NOMO-1 treated with dmso at 0.1 percent for 144 hours (cell line): Measurements from ENCODE around the gene C1QTNF2.

Experiments used
- DNase-seq: peaks from one replicate; lab custom pipeline; 2025; ENCODE audit not compliant: unreplicated experiment; lab: John Stamatoyannopoulos, UW

C1QTNF2 gene

GRCh38 chr5:160369990-160370712, at the start of gene C1QTNF2:
C1QTNF2 (minus strand) TSS chr5:160370626; CDS start chr5:160355011, 15,615 bp downstream.
- DNase-seq: no peak

- no peak for DNase-seq
Observed at GRCh38 chr5:160420331-160420610, 49.8 kb upstream of the C1QTNF2 start.

- no peak for DNase-seq
Observed at GRCh38 chr5:160419458-160420330, 49.3 kb upstream of the C1QTNF2 start.

GRCh38 chr5:160418561-160419457, 48.4 kb upstream of the C1QTNF2 start, which contains the start of gene SLU7:
SLU7 (minus strand) TSS chr5:160419081; CDS start chr5:160415294, 3,787 bp downstream.
- peak; percentile 93 for DNase-seq

GRCh38 chr5:160399402-160400353, 29.3 kb upstream of the C1QTNF2 start, which contains the start of gene FAM200C:
FAM200C (minus strand) TSS chr5:160400054; CDS start chr5:160395490, 4,564 bp downstream.
- peak; percentile 86 for DNase-seq

- no peak for DNase-seq
Observed at GRCh38 chr5:160398806-160399205, 28.4 kb upstream of the C1QTNF2 start.

- DNase-seq: no peak
Observed at GRCh38 chr5:160397492-160397891, 27.1 kb upstream of the C1QTNF2 start.

- no peak for DNase-seq
Observed at GRCh38 chr5:160395111-160395510, 24.7 kb upstream of the C1QTNF2 start.

GRCh38 chr5:160390787-160391696, 20.6 kb upstream of the C1QTNF2 start:
- no peak for DNase-seq

GRCh38 chr5:160387445-160387844, 17.0 kb upstream of the C1QTNF2 start:
- DNase-seq: no peak

GRCh38 chr5:160385496-160385895, 15.1 kb upstream of the C1QTNF2 start:
- no peak for DNase-seq

- DNase-seq: no peak
Observed at GRCh38 chr5:160384681-160385080, 14.3 kb upstream of the C1QTNF2 start.

- no peak for DNase-seq
Observed at GRCh38 chr5:160382346-160382745, 11.9 kb upstream of the C1QTNF2 start.

GRCh38 chr5:160380041-160380440, 9.6 kb upstream of the C1QTNF2 start:
- DNase-seq: no peak

GRCh38 chr5:160379511-160379910, 9.1 kb upstream of the C1QTNF2 start:
- DNase-seq: no peak

GRCh38 chr5:160378330-160378729, 7.9 kb upstream of the C1QTNF2 start:
- DNase-seq: no peak

GRCh38 chr5:160377651-160378050, 7.2 kb upstream of the C1QTNF2 start:
- no peak for DNase-seq

- no peak for DNase-seq
Observed at GRCh38 chr5:160376416-160376815, 6.0 kb upstream of the C1QTNF2 start.

- DNase-seq: no peak
Observed at GRCh38 chr5:160375701-160376100, 5.3 kb upstream of the C1QTNF2 start.
